Immature natural killer cell (primary cell): ENCODE measurements around the gene PRKN. TPM values are rescaled to one million over a fixed set of nuclear protein-coding genes. Genes with fewer than 3 reads are reported as not detected.

Experiments used
- DNase-seq, 3 donors: peaks; one replicate each; pipeline ENCODE4 v3.0.0; 2022; ENCODE audit warnings: mixed read lengths in 1 of 3
- H3K27ac Mint-ChIP-seq, 6 donors: one replicate each; pipeline ENCODE4 v1.8.0; 2020; ENCODE audit warnings: mixed read lengths in 6 of 6, mild to moderate bottlenecking in 5 of 6, inconsistent platforms in 4 of 6, moderate library complexity in 3 of 6
- H3K27me3 Mint-ChIP-seq, 3 donors: one replicate each; pipeline ENCODE4 v1.8.0; 2020 to 2021; ENCODE audit warnings: low read depth in 3 of 3, mild to moderate bottlenecking in 3 of 3, mixed read lengths in 3 of 3, moderate library complexity in 3 of 3, inconsistent platforms in 1 of 3
- H3K36me3 Mint-ChIP-seq, 3 donors: one replicate each; pipeline ENCODE4 v1.8.0; 2020; ENCODE audit warnings: mixed read lengths in 3 of 3, inconsistent platforms in 2 of 3, mild to moderate bottlenecking in 2 of 3
- H3K4me1 Mint-ChIP-seq, 2 donors: one replicate each; pipeline ENCODE4 v1.8.0; 2020; ENCODE audit warnings: inconsistent platforms in 2 of 2, mild to moderate bottlenecking in 2 of 2, mixed read lengths in 2 of 2, moderate library complexity in 1 of 2
- H3K4me3 Mint-ChIP-seq, 5 donors: one replicate each; pipeline ENCODE4 v1.8.0; 2020; ENCODE audit warnings: mild to moderate bottlenecking in 5 of 5, mixed read lengths in 5 of 5, inconsistent platforms in 3 of 5, moderate library complexity in 3 of 5
- H3K9me3 Mint-ChIP-seq, 6 donors: one replicate each; pipeline ENCODE4 v1.8.0; 2020; ENCODE audit warnings: mild to moderate bottlenecking in 6 of 6, mixed read lengths in 6 of 6, inconsistent platforms in 4 of 6, moderate library complexity in 3 of 6
- polyA plus RNA-seq, 3 donors: library from polyadenylated mRNA; unstranded; fragments of 300-500 nt; fragmentation: Illumina TruSeq; gene quantifications; one replicate each; pipeline ENCODE4 v1.2.3, GENCODE V29; 2021

PRKN gene
- polyA plus RNA-seq, 3 donors from 2014 or later: 0.37 to 6.4 (median 2.8) TPM

DNA sequence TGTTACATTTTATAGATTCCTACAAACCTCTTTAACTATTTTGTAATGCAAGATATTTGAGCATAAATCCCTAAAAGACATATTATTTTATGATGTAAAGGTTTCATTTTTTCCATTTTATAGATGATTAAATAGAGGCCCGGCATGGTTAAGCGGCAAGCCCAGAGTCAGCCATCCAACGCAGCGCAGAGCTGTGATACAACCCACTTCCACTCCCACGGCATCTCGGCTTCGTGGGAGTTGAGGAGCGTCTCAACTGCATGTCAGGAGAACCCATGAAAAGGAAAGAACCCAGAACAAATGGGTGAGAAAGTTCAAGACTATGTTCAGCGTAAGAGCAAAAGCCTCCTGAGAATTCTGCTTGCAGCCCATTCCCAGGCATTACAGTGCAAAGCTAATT, 488.2 kb downstream of the PRKN start:
- no peaks in the 10 kb centered on the region for H3K36me3 Mint-ChIP-seq
- H3K27ac Mint-ChIP-seq: no peak overlapping the region
- no peaks in the 10 kb centered on the region for H3K4me1 Mint-ChIP-seq
- peaks cover 0 to 15% (median under 1%) of the 10 kb centered on the region in 6 donors for H3K9me3 Mint-ChIP-seq
- H3K27me3 Mint-ChIP-seq: peaks cover 0 to 2% (median 0%) of the 10 kb centered on the region in 3 donors
- no peak for DNase-seq
- H3K4me3 Mint-ChIP-seq: no peak overlapping the region

DNA sequence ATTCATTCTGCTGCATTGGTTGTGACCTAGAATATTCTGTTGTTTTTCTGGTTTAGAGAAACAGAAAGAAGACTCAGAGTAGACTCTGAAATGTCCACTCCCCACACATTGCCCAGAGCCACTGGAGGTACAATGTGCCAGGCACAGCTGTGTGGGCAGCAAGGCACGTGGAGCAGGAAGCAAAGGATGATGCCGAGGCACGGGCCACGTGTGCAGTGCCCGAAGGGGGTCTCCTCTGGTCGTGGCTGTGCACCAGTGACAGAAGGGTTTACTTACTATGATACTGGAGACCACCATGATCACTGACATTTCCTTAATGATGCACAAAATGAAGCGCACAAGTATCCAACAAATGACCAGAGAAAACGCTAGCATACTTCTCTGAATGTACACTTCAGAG, 488.9 kb downstream of the PRKN start:
- no peaks in the 10 kb centered on the region for H3K36me3 Mint-ChIP-seq
- H3K27me3 Mint-ChIP-seq: peaks cover 0 to 2% (median 0%) of the 10 kb centered on the region in 3 donors
- no peak for DNase-seq
- peaks cover 0 to 20% (median 1%) of the 10 kb centered on the region in 6 donors for H3K9me3 Mint-ChIP-seq
- no peak overlapping the region for H3K4me3 Mint-ChIP-seq
- no peaks in the 10 kb centered on the region for H3K4me1 Mint-ChIP-seq
- no peak overlapping the region for H3K27ac Mint-ChIP-seq

DNA sequence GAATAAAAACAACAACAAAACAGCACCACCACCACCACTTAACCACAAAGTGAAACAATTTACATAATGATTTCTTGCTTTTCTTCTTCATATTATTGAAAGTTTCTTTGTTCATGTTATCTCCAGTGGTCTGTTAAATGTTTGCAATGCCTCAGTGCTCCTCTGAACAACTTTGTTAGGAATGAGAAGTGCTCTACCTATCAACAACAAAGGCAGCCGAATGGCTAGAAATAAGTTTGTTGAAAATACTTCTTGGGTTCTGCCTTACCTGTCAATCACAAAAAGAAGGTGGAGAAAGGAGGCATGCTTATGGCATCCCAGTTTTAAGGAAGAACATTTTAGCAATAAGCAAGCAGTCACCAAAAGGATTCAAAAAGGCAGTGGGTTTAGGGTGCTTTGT, 490.2 kb downstream of the PRKN start:
- no peak overlapping the region for H3K4me3 Mint-ChIP-seq
- no peaks in the 10 kb centered on the region for H3K36me3 Mint-ChIP-seq
- peaks cover 0 to 16% (median 1%) of the 10 kb centered on the region in 6 donors for H3K9me3 Mint-ChIP-seq
- DNase-seq: no peak
- peaks cover 0 to 2% (median 0%) of the 10 kb centered on the region in 3 donors for H3K27me3 Mint-ChIP-seq
- H3K4me1 Mint-ChIP-seq: no peaks in the 10 kb centered on the region
- H3K27ac Mint-ChIP-seq: no peak overlapping the region

DNA sequence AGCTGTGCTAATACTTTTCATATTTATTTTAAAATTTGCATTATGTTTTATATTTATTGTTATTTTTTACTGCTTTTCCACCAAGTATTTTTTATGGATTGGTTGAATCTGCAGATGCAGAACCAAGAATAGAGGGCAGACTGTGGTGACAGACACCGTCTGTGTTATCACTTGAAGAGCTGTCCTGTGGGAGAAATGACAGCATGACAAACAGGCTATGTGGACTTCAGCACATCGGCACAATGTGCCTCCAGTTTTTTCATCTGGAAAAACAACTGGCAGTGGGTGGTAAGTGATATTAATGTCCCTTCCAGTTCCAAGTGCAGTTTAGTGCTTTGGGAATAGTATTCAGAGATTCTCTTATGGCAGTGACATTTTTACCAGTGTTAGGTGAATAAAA, 492.9 kb downstream of the PRKN start:
- no peak overlapping the region for H3K4me3 Mint-ChIP-seq
- no peaks in the 10 kb centered on the region for H3K36me3 Mint-ChIP-seq
- H3K9me3 Mint-ChIP-seq: peaks cover 0 to 16% (median under 1%) of the 10 kb centered on the region in 6 donors
- H3K27ac Mint-ChIP-seq: no peak overlapping the region
- H3K4me1 Mint-ChIP-seq: no peaks in the 10 kb centered on the region
- DNase-seq: no peak
- peaks cover 0 to 2% (median 0%) of the 10 kb centered on the region in 3 donors for H3K27me3 Mint-ChIP-seq

DNA sequence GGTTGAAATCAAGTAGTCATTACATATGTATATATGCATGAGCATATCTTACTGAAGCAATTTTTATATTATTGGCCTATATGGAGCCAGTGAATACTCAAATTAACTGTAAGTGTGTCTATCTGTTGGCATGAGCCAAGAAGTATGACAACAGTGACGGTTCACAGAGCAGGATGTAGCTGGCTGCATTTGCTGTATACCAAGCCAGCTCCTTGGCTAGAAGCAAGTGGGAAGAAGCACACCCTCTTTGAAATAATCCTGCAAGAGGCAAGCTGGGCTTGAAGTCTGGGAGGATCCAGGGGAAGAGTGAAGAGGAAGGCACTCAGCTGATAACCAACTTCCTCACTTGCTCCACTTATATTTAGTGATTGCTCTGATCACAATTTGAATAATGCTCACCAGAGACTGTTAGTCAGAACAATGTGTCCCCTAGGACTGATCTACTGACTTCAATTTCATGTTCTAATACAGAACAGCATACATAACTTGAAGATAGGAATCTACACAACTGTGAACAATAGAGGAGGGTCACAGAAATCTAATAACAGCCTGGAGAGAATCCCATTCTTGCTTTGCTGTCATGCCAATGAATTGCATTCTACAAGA, 497.3 kb downstream of the PRKN start:
- H3K27ac Mint-ChIP-seq: no peak overlapping the region
- H3K4me1 Mint-ChIP-seq: no peaks in the 10 kb centered on the region
- peaks cover 2 to 19% (median 5%) of the 10 kb centered on the region in 6 donors for H3K9me3 Mint-ChIP-seq
- H3K27me3 Mint-ChIP-seq: no peaks in the 10 kb centered on the region
- no peak overlapping the region for H3K4me3 Mint-ChIP-seq
- DNase-seq: no peak
- H3K36me3 Mint-ChIP-seq: no peaks in the 10 kb centered on the region

DNA sequence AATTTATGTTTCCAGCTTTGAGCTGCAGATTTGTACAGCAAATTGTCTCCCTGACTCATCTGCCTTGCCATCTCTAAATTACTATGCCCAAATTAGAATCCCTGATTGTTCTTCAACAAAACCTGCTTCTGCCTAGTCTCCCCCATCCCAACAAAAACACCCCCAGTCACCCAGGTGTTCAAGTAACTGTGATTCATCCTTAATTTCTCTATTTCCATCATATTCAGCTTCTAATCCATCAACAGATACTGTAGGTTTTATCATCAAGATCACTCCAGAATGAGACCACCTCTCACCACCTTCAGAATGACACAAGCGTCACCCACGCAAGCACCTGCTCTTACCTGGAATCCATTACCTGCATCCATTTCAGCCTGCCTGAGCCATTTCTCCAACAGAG, 498.5 kb downstream of the PRKN start:
- H3K4me3 Mint-ChIP-seq: no peak overlapping the region
- no peaks in the 10 kb centered on the region for H3K27me3 Mint-ChIP-seq
- no peak overlapping the region for H3K27ac Mint-ChIP-seq
- peaks cover 2 to 19% (median 5%) of the 10 kb centered on the region in 6 donors for H3K9me3 Mint-ChIP-seq
- no peaks in the 10 kb centered on the region for H3K36me3 Mint-ChIP-seq
- H3K4me1 Mint-ChIP-seq: no peaks in the 10 kb centered on the region
- no peak for DNase-seq

DNA sequence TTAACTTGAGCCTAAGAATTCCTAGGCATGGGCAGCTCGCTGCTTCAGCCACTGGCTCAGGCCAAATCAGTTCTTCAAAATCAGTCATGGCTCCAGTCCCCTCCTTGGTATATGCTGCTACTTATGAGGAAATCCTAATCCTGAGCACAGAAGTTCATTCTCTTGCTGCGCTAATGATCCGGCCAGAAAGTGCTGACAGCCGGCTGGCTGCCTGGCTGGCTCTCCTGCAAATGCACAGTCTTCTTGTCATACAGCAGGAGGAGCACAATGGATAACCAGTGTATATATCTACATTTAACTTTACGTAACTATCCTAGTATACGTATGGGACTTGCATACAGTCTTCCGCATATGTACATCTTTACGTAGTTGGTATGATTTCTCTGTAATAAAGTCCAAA, 500.8 kb downstream of the PRKN start:
- DNase-seq: no peak
- Mint-ChIP-seq H3K9me3 (peaks cover 2 to 19% (median 8%) of the 10 kb centered on the region in 6 donors), H3K4me1 (no peaks in the 10 kb centered on the region), H3K27me3 (no peaks in the 10 kb centered on the region), H3K27ac (no peak overlapping the region), H3K4me3 (no peak overlapping the region), H3K36me3 (no peaks in the 10 kb centered on the region)

DNA sequence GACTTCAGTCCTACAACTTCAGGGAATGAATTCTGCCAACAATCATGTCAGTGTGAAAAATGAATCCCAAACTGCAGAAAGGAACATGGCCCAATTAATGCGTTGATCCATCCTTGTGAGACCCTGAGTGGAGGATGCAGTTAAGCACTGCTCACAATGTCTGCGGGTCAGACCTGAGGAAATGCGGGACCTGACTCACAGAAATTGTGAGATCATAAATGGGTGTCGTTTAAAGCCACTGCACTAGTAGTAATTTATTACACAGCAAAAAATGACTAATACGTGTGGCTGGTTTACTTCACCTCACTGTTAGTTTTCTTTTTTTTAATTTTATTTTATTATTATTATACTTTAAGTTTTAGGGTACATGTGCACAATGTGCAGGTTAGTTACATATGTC, 505.0 kb downstream of the PRKN start:
- no peaks in the 10 kb centered on the region for H3K4me1 Mint-ChIP-seq
- no peak for DNase-seq
- peaks cover 2 to 15% (median 8%) of the 10 kb centered on the region in 6 donors for H3K9me3 Mint-ChIP-seq
- H3K27me3 Mint-ChIP-seq: peaks cover 0 to 2% (median 0%) of the 10 kb centered on the region in 3 donors
- no peaks in the 10 kb centered on the region for H3K36me3 Mint-ChIP-seq
- no peak overlapping the region for H3K4me3 Mint-ChIP-seq
- H3K27ac Mint-ChIP-seq: no peak overlapping the region

DNA sequence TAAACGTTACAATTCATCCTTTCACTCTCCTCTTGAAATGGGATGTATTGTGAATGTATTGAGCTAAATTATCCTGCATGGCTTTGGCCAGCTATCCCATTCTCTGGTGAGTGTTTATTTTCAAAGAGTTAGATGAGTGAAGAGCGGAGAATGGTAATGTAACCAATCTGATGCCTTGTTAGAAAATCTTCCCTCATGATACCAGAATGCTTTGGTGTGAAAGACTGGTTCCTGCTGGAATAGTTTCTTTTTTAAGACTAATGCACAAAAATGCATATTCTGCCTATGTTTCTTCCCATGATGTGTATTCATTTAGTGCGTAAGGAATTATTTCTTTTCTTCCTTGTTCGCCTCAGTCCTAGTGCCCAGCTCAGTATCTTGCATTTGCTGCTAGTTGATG, 506.7 kb downstream of the PRKN start:
- Mint-ChIP-seq H3K27ac (no peak overlapping the region), H3K4me3 (no peak overlapping the region)

DNA sequence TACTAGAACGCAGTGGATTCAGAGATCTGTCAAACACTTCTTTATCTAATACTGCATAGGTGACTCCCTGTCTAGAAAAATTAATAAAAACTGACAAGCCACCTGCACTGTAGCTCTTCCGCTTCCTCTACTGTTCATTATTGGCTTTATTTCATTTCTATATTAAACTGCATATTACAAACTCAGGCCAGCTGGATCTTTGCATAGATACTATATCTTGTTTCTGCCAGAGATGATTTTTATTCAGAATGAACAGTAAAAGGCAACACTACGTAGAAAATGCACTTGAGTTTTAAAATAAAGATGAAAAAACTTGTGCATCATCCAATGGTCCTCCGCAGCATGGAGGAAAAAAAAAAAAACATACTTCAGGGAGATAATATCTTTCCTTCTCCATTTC, 508.3 kb downstream of the PRKN start:
- Mint-ChIP-seq H3K9me3 (peaks cover 0 to 14% (median 5%) of the 10 kb centered on the region in 6 donors), H3K4me1 (no peaks in the 10 kb centered on the region), H3K4me3 (no peak overlapping the region), H3K36me3 (no peaks in the 10 kb centered on the region), H3K27me3 (peaks cover 0 to 2% (median 0%) of the 10 kb centered on the region in 3 donors), H3K27ac (no peak overlapping the region)
- DNase-seq: no peak

More for the DNA sequence above, 506.7 kb downstream of the PRKN start:
- DNase-seq: no peak
- Mint-ChIP-seq H3K36me3 (no peaks in the 10 kb centered on the region), H3K27me3 (peaks cover 0 to 2% (median 0%) of the 10 kb centered on the region in 3 donors), H3K4me1 (no peaks in the 10 kb centered on the region), H3K9me3 (peaks cover 0 to 9% (median 5%) of the 10 kb centered on the region in 6 donors)

DNA sequence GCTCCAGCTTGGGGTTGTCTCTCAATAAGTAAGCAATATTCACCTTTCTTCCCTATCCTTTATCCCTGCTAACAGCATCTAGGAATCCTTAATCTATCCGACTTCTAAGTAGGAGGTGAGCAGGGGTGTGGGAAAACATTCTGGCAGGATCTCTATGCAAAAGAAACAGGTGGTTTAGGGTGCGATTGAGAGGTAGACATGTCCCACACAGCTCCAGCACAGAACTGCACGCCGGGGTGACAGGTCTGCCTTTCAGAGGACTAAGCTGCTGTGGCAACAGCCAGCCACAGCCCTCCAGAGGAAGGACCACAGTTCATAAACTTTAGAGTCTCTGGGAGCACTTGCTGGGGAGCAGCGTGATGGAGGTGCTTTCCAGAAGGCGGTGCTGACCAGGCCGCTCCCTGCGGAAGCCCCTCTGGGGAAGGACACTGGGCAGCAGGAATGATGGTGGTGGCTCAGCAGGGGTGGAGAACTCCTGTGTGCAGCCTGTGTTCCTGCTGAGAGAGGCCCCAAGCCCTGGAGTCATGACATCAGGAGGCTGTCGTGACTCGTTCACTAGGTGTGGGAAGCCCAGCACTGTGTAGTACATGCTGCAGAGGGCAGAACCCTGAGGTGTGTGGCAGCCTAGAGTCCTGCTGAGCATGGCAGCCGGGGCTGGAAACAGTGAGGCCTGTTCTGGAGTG, 509.6 kb downstream of the PRKN start:
- Mint-ChIP-seq H3K4me3 (no peak overlapping the region), H3K27me3 (peaks cover 0 to 2% (median 0%) of the 10 kb centered on the region in 3 donors), H3K36me3 (no peaks in the 10 kb centered on the region), H3K4me1 (no peaks in the 10 kb centered on the region), H3K9me3 (peaks cover 0 to 17% (median 4%) of the 10 kb centered on the region in 6 donors), H3K27ac (no peak overlapping the region)
- DNase-seq: no peak

DNA sequence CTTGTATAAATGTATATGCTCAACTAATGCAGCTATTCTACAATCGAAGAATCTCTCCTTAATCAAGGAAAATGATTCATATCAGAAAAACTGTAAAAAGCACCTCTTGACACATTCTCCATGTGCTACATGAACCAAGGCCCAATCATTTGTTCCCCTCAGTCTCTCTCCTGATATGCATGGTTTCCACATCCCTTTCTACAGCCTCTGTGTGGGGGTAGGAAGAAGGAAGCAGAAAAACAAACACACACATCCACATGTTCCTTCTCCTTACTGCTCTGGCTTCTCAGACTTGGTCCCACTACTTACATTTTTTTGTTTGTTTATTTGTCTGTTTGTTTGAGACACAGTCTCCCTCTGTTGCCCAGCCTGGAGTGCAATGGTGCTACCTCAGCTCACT, 510.5 kb downstream of the PRKN start:
- no peaks in the 10 kb centered on the region for H3K4me1 Mint-ChIP-seq
- H3K4me3 Mint-ChIP-seq: no peak overlapping the region
- no peak for DNase-seq
- peaks cover 0 to 19% (median 4%) of the 10 kb centered on the region in 6 donors for H3K9me3 Mint-ChIP-seq
- H3K27ac Mint-ChIP-seq: no peak overlapping the region
- peaks cover 0 to 2% (median 0%) of the 10 kb centered on the region in 3 donors for H3K27me3 Mint-ChIP-seq
- H3K36me3 Mint-ChIP-seq: no peaks in the 10 kb centered on the region

DNA sequence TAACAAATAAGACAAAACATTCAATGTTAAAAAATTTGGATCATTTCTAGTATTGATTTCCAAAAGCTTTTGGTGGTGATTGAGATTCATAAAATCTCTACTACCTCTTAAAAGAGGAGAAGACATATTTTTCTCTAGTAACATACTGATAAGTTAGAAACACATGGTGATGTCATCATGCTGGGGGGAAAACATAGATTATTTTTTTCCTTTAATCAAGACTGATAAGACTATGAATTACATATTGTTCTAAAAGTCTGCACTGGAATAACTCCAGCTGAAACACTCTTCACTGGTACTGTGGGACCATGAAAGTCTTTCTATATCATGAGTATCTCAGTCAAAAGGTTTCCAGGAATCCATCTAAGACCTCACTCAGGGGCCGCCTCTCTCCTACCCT, 515.8 kb downstream of the PRKN start:
- no peak overlapping the region for H3K27ac Mint-ChIP-seq

DNA sequence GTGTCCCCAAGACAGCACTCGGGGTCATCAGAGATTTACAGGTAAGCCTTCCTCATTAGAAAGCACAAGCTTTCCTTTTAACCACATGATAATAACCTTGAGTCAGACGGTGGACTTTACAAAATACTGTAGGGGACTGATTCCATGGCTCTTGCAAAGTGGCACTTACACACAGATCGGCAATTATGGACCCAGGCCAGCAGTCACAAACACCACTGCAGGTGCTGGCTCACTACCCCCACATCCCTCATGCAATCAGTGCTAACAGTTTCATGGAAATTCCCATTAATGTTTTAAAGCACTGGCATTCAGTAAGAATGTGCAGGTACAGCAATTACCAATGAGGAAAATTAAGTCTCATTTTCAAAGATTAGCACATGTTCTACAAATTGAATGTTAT, 516.5 kb downstream of the PRKN start:
- Mint-ChIP-seq H3K4me3 (no peak overlapping the region), H3K4me1 (no peaks in the 10 kb centered on the region), H3K27me3 (peaks cover 0 to 1% (median 0%) of the 10 kb centered on the region in 3 donors), H3K9me3 (peaks cover 0 to 29% (median 9%) of the 10 kb centered on the region in 6 donors), H3K36me3 (no peaks in the 10 kb centered on the region), H3K27ac (no peak overlapping the region)
- no peak for DNase-seq

More for the DNA sequence above, 515.8 kb downstream of the PRKN start:
- Mint-ChIP-seq H3K4me3 (no peak overlapping the region), H3K4me1 (no peaks in the 10 kb centered on the region), H3K9me3 (peaks cover 0 to 25% (median 7%) of the 10 kb centered on the region in 6 donors), H3K36me3 (no peaks in the 10 kb centered on the region), H3K27me3 (no peaks in the 10 kb centered on the region)
- no peak for DNase-seq
